ENCODE measurements around the gene DRGX.

DNA sequence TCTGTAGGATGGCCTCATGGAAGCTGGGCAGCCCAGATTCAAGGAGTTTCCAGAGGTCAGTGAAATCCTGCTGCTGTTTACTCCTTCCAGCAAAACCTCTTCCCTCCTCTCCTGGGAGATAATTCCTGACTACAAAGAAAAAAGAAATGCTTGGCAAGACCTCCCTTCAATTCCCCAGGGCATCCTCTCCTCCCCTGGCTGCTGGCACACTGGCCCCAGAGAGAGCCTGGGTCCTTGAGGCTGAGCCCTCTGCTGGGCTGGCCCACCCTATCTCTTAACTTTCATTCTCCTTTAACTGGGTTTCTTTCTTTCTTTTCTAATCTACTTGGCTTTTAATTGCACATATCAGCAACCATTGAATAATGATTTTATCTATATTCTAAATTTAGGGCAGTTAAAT lies 7.7 kb downstream of the DRGX start:
- TF ChIP-seq, protein P1, sequence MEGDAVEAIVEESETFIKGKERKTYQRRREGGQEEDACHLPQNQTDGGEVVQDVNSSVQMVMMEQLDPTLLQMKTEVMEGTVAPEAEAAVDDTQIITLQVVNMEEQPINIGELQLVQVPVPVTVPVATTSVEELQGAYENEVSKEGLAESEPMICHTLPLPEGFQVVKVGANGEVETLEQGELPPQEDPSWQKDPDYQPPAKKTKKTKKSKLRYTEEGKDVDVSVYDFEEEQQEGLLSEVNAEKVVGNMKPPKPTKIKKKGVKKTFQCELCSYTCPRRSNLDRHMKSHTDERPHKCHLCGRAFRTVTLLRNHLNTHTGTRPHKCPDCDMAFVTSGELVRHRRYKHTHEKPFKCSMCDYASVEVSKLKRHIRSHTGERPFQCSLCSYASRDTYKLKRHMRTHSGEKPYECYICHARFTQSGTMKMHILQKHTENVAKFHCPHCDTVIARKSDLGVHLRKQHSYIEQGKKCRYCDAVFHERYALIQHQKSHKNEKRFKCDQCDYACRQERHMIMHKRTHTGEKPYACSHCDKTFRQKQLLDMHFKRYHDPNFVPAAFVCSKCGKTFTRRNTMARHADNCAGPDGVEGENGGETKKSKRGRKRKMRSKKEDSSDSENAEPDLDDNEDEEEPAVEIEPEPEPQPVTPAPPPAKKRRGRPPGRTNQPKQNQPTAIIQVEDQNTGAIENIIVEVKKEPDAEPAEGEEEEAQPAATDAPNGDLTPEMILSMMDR (IDR thresholded peaks at IDR 0.05): no peak
- no peak for TF ChIP-seq POLR2A (IDR thresholded peaks at IDR 0.05)
